Peyer's patch (tissue), 4 donors: Measurements from ENCODE around the gene FOXP4.

Experiments used
- CTCF ChIP-seq, 6 experiments: fragments of 450-650 bp in 4 of 6; fragments of 200-600 bp in 2 of 6; sonication (generic) in 1 of 6; IDR thresholded peaks; one replicate each; pipeline ENCODE4 v1.5.1; 2017 to 2019; ENCODE audit warnings: antibody characterized with exemption in 6 of 6, mild to moderate bottlenecking in 3 of 6, moderate library complexity in 1 of 6
- POLR2A ChIP-seq, 2 donors: fragments of 450-650 bp; IDR thresholded peaks; one replicate each; pipeline ENCODE4 v1.5.1; 2017; ENCODE audit warnings: antibody characterized with exemption in 2 of 2, mild to moderate bottlenecking in 2 of 2, moderate library complexity in 2 of 2

- no peak for TF ChIP-seq POLR2A (IDR thresholded peaks at IDR 0.05)
- TF ChIP-seq CTCF (IDR thresholded peaks at IDR 0.05) = no peak
These were observed 98.2 kb downstream of the FOXP4 start for GRCh38 chr6:41644297-41644879.
